ENCODE measurements around the gene SLC38A10.
A peak's percentile ranks its signal among the peaks of the same experiment; 100 is the strongest.

Gene SLC38A10

GRCh38 chr17:81245665-81246342 lies 49.3 kb downstream of the SLC38A10 start:
- peaks cover 81% of the 10 kb centered on the region for H4K20me1 ChIP-seq
- H3K36me3 ChIP-seq, result peaks cover 61% of the 10 kb centered on the region
- H3K9ac ChIP-seq, result 0 out of 2 replicates have a peak overlapping the region, but pooled peaks have one; percentile 46
- no peaks in the 10 kb centered on the region for H3K9me3 ChIP-seq
- peaks cover 52% of the 10 kb centered on the region for H3K4me1 ChIP-seq
- peak overlapping the region; percentile 19; the same call in 1 of the 2 replicates for H3K27ac ChIP-seq
- H3K4me2 ChIP-seq, result peak overlapping the region; percentile 55
- H3K27me3 ChIP-seq, result no peaks in the 10 kb centered on the region
- TF ChIP-seq Cebpa-rat (IDR thresholded peaks at IDR 0.05), result no peak
- no peak overlapping the region for H3K4me3 ChIP-seq

- peak overlapping the region; percentile 19; the same call in 1 of the 2 replicates for H3K27ac ChIP-seq
- H4K20me1 ChIP-seq, result peaks cover 81% of the 10 kb centered on the region
- TF ChIP-seq Cebpa-rat (IDR thresholded peaks at IDR 0.05), result no peak
- peak overlapping the region; percentile 46 for H3K9ac ChIP-seq
- peaks cover 58% of the 10 kb centered on the region for H3K36me3 ChIP-seq
- no peaks in the 10 kb centered on the region for H3K9me3 ChIP-seq
- peak overlapping the region; percentile 55 for H3K4me2 ChIP-seq
- no peak overlapping the region for H3K4me3 ChIP-seq
- H3K4me1 ChIP-seq, result peaks cover 52% of the 10 kb centered on the region
- no peaks in the 10 kb centered on the region for H3K27me3 ChIP-seq
These were observed 50.0 kb downstream of the SLC38A10 start for GRCh38 chr17:81245024-81245664.

GRCh38 chr17:81244358-81245023 lies 50.6 kb downstream of the SLC38A10 start:
- peaks cover 48% of the 10 kb centered on the region for H3K4me1 ChIP-seq
- no peaks in the 10 kb centered on the region for H3K9me3 ChIP-seq
- H3K4me3 ChIP-seq, result no peak overlapping the region
- H3K9ac ChIP-seq, result peak overlapping the region; percentile 46
- H4K20me1 ChIP-seq, result peaks cover 78% of the 10 kb centered on the region
- H3K36me3 ChIP-seq, result peaks cover 52% of the 10 kb centered on the region
- peak overlapping the region; percentile 27; the same call in 1 of the 2 replicates for H3K27ac ChIP-seq
- peak overlapping the region; percentile 55 for H3K4me2 ChIP-seq
- no peaks in the 10 kb centered on the region for H3K27me3 ChIP-seq
- no peak for TF ChIP-seq Cebpa-rat (IDR thresholded peaks at IDR 0.05)

- Histone ChIP-seq H3K4me2 (no peak overlapping the region), H3K4me1 (peaks cover 49% of the 10 kb centered on the region), H3K9me3 (no peaks in the 10 kb centered on the region), H3K27me3 (no peaks in the 10 kb centered on the region), H4K20me1 (peaks cover 76% of the 10 kb centered on the region), H3K4me3 (no peak overlapping the region), H3K27ac (no peak overlapping the region), H3K36me3 (peaks cover 45% of the 10 kb centered on the region), H3K9ac (no peak overlapping the region)
- TF ChIP-seq Cebpa-rat (IDR thresholded peaks at IDR 0.05), result no peak
These were observed 51.8 kb downstream of the SLC38A10 start for GRCh38 chr17:81243333-81243664.

GRCh38 chr17:81242421-81243332 lies 52.4 kb downstream of the SLC38A10 start:
- no peak overlapping the region for H3K4me3 ChIP-seq
- H3K36me3 ChIP-seq, result peaks cover 42% of the 10 kb centered on the region
- peak overlapping the region; percentile 88; the same call in 1 of the 2 replicates for H3K4me2 ChIP-seq

GRCh38 chr17:81241648-81242420 lies 53.3 kb downstream of the SLC38A10 start:
- Histone ChIP-seq H3K4me1 (peaks cover 63% of the 10 kb centered on the region), H3K27me3 (no peaks in the 10 kb centered on the region)

More at GRCh38 chr17:81242421-81243332, 52.4 kb downstream of the SLC38A10 start:
- Histone ChIP-seq H3K9ac (no peak overlapping the region), H4K20me1 (peaks cover 77% of the 10 kb centered on the region), H3K27ac (no peak overlapping the region), H3K4me1 (peaks cover 55% of the 10 kb centered on the region), H3K9me3 (no peaks in the 10 kb centered on the region), H3K27me3 (no peaks in the 10 kb centered on the region)
- no peak for TF ChIP-seq Cebpa-rat (IDR thresholded peaks at IDR 0.05)

GRCh38 chr17:81241203-81241602 lies 53.9 kb downstream of the SLC38A10 start:
- Histone ChIP-seq H3K4me2 (peak overlapping the region; percentile 88), H3K4me1 (peaks cover 66% of the 10 kb centered on the region), H3K4me3 (no peak overlapping the region), H3K9me3 (no peaks in the 10 kb centered on the region), H4K20me1 (peaks cover 83% of the 10 kb centered on the region), H3K27ac (no peak overlapping the region), H3K9ac (no peak overlapping the region; the same call in 1 of the 2 replicates), H3K36me3 (peaks cover 41% of the 10 kb centered on the region), H3K27me3 (no peaks in the 10 kb centered on the region)
- TF ChIP-seq Cebpa-rat (IDR thresholded peaks at IDR 0.05), result no peak

More at GRCh38 chr17:81241648-81242420, 53.3 kb downstream of the SLC38A10 start:
- no peak for TF ChIP-seq Cebpa-rat (IDR thresholded peaks at IDR 0.05)
- no peaks in the 10 kb centered on the region for H3K9me3 ChIP-seq
- H3K36me3 ChIP-seq, result peaks cover 41% of the 10 kb centered on the region
- H4K20me1 ChIP-seq, result peaks cover 83% of the 10 kb centered on the region
- H3K4me3 ChIP-seq, result no peak overlapping the region
- no peak overlapping the region for H3K27ac ChIP-seq
- no peak overlapping the region for H3K9ac ChIP-seq
- peak overlapping the region; percentile 88 for H3K4me2 ChIP-seq

- Histone ChIP-seq H3K4me2 (peak overlapping the region; percentile 88), H3K9ac (peak overlapping the region; percentile 92), H3K9me3 (no peaks in the 10 kb centered on the region), H3K27me3 (no peaks in the 10 kb centered on the region), H3K4me1 (peaks cover 61% of the 10 kb centered on the region), H3K4me3 (peak overlapping the region; percentile 99), H3K36me3 (peaks cover 41% of the 10 kb centered on the region), H3K27ac (no peak overlapping the region), H4K20me1 (peaks cover 83% of the 10 kb centered on the region)
- TF ChIP-seq Cebpa-rat (IDR thresholded peaks at IDR 0.05), result no peak
These were observed 54.3 kb downstream of the SLC38A10 start for GRCh38 chr17:81240761-81241160.
